AG09309 (cell line): ENCODE results near the gene SEMA3G.

Experiments used
- DNase-seq: peaks from one replicate; pipeline ENCODE4 v3.0.0-alpha.2; 2010; ENCODE audit warnings: low read depth
- H3K4me3 ChIP-seq: 2 replicates; pipeline ENCODE4 v1.5.1; 2011; ENCODE audit warnings: mild to moderate bottlenecking, low read depth, low read length, moderate library complexity; ENCODE audit not compliant: control insufficient read depth
- TF ChIP-seq, protein P1 (sequence below): IDR thresholded peaks from 2 replicates; pipeline ENCODE4 v1.5.1; 2011; ENCODE audit warnings: mild to moderate bottlenecking, low read depth, low read length, inconsistent platforms; ENCODE audit not compliant: insufficient read depth, control insufficient read depth; ENCODE audit errors: missing control alignments

Gene SEMA3G

DNA sequence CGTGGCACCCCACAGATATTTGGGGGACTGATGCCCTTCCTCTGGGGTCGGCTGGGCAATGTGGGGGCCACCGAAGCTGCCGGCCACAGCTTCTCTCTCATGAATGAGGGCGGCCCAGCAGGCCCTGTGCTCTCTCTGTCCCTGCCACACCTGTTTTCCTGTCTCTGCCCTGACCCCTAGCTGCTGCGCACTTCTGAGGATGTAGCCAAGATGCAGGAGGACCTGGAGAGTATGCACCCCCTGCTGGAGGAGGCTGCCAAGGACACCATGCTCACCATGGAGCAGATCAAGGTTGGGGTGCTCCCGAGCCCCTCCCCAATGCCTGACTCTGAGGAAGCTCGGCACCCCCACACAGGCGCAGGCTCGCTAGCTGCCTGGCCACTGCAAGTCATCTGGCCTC, 59.7 kb downstream of the SEMA3G start:
- no peak overlapping the region for H3K4me3 ChIP-seq
- TF ChIP-seq, protein P1, sequence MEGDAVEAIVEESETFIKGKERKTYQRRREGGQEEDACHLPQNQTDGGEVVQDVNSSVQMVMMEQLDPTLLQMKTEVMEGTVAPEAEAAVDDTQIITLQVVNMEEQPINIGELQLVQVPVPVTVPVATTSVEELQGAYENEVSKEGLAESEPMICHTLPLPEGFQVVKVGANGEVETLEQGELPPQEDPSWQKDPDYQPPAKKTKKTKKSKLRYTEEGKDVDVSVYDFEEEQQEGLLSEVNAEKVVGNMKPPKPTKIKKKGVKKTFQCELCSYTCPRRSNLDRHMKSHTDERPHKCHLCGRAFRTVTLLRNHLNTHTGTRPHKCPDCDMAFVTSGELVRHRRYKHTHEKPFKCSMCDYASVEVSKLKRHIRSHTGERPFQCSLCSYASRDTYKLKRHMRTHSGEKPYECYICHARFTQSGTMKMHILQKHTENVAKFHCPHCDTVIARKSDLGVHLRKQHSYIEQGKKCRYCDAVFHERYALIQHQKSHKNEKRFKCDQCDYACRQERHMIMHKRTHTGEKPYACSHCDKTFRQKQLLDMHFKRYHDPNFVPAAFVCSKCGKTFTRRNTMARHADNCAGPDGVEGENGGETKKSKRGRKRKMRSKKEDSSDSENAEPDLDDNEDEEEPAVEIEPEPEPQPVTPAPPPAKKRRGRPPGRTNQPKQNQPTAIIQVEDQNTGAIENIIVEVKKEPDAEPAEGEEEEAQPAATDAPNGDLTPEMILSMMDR = peak; percentile 62
- no peak for DNase-seq

DNA sequence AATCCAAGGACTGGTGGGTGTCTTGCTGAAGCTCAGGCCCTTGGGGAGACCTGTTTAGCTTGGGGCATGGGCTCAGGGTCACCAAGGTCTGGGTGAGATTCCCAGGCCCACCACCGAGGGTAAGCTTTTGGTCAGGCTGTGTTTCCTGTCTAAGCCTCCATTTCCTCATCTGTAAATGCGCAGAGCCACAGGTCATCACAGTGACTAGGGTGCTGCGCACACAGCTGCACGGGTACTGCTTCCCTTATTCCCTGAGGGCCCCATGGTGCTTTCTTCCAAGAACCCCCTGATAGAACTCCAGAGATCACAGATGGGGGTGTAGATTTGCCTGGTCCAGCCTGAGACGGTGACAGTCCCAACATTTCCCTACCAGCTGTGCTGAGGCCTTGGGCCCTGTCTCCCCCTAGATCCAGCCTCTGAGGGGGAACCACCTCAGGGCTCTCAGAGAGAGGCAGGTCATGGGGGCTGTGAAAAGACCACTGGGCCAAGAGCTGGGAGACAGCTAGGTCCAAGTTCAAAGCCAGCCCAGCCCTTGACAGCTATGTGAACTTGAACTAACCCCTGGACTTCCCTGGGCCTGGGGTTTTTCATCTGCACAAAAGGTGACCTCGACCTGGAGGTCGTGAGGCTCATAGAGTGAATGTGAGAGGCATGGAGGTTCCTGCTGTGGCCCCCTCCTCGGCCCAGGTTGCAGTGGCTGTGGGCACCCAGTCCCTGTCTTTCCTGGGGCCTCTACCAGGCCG, 60.7 kb downstream of the SEMA3G start:
- TF ChIP-seq, protein P1 = no peak
- no peak for DNase-seq
- no peak overlapping the region for H3K4me3 ChIP-seq

DNA sequence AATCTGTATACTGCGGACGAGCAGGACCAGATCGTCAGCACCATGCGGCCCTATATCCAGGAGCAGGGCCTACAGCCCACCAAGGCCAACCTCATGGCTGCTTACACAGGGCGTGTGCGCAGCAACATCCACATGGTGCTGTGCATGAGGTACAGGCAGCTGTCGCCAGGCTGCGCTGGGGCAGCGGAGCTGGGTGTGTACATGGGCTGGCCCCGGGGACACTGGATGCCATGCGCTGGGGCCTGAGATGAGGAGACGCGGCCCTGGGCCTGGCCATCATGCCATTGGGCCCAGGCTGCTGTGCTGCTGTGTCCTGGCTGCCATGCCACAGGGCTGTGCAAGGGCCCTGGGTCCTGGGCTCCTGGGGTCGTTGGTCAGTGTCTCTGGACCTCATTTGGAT, 61.5 kb downstream of the SEMA3G start:
- H3K4me3 ChIP-seq = no peak overlapping the region
- no peak for DNase-seq
- TF ChIP-seq, protein P1 = no peak
